Kidney epithelial cell (primary cell): ENCODE measurements around the gene BCLAF3. TPM values are rescaled to one million over a fixed set of nuclear protein-coding genes. Genes with fewer than 3 reads are reported as not detected.

ENCODE experiments used
- DNase-seq: peaks from one replicate; pipeline ENCODE4 v3.0.0-alpha.2; 2010; ENCODE audit warnings: low read depth
- H3K27me3 ChIP-seq: 2 replicates; pipeline ENCODE4 v1.6.0; 2011; ENCODE audit warnings: low read length; ENCODE audit not compliant: control insufficient read depth, insufficient read depth
- H3K36me3 ChIP-seq: 2 replicates; pipeline ENCODE4 v1.5.1; 2011; ENCODE audit warnings: low read length; ENCODE audit not compliant: control insufficient read depth, insufficient read depth
- H3K4me3 ChIP-seq: 2 replicates; pipeline ENCODE4 v1.5.1; 2011; ENCODE audit warnings: low read depth, mild to moderate bottlenecking, control low read depth, low read length
- CTCF ChIP-seq: IDR thresholded peaks from 2 replicates; pipeline ENCODE4 v1.5.1; 2011; ENCODE audit warnings: mild to moderate bottlenecking, moderate library complexity, low read length, control low read depth, inconsistent platforms; ENCODE audit not compliant: insufficient read depth, poor library complexity, severe bottlenecking
- total RNA-seq: library from RNA; depleted of rRNA; stranded (reverse); fragments of >200 nt; gene quantifications from 2 replicates; pipeline ENCODE4 v1.2.3, GENCODE V29; 2015

Gene BCLAF3
- total RNA-seq, result 4.5 and 6.0 TPM in 2 replicates

GRCh38 chrX:19990556-19991349 is at the start of gene BCLAF3:
Gene BCLAF3, minus strand, starts transcription at chrX:19991061. Its CDS starts 20,797 bp downstream, at chrX:19970264.
- no peaks in the 10 kb centered on the region for H3K36me3 ChIP-seq
- H3K4me3 ChIP-seq, result peak within 1 kb of the TSS; percentile 78
- peak; percentile 30 for TF ChIP-seq CTCF
- peak; percentile 34 for DNase-seq
- no peaks in the 10 kb centered on the region for H3K27me3 ChIP-seq

- Histone ChIP-seq H3K36me3 (no peaks in the 10 kb centered on the region), H3K4me3 (no peak overlapping the region), H3K27me3 (no peaks in the 10 kb centered on the region)
- TF ChIP-seq CTCF, result no peak
- no peak for DNase-seq
Measured at GRCh38 chrX:20038966-20039365, 48.1 kb upstream of the BCLAF3 start.

GRCh38 chrX:20037186-20037585 is 46.3 kb upstream of the BCLAF3 start:
- no peak for TF ChIP-seq CTCF
- Histone ChIP-seq H3K4me3 (no peak overlapping the region), H3K36me3 (no peaks in the 10 kb centered on the region), H3K27me3 (no peaks in the 10 kb centered on the region)
- DNase-seq, result no peak

GRCh38 chrX:20032201-20032600 is 41.3 kb upstream of the BCLAF3 start:
- DNase-seq, result no peak
- no peak for TF ChIP-seq CTCF
- H3K27me3 ChIP-seq, result no peaks in the 10 kb centered on the region
- no peaks in the 10 kb centered on the region for H3K36me3 ChIP-seq
- H3K4me3 ChIP-seq, result no peak overlapping the region

- Histone ChIP-seq H3K36me3 (no peaks in the 10 kb centered on the region), H3K27me3 (no peaks in the 10 kb centered on the region), H3K4me3 (no peak overlapping the region)
- no peak for TF ChIP-seq CTCF
- peak; percentile 9 for DNase-seq
Measured at GRCh38 chrX:20029728-20030127, 38.9 kb upstream of the BCLAF3 start.

- DNase-seq, result no peak
- no peak overlapping the region for H3K4me3 ChIP-seq
- no peaks in the 10 kb centered on the region for H3K27me3 ChIP-seq
- no peaks in the 10 kb centered on the region for H3K36me3 ChIP-seq
- TF ChIP-seq CTCF, result no peak
Measured at GRCh38 chrX:20028588-20028987, 37.7 kb upstream of the BCLAF3 start.
